Brain microvascular endothelial cell (primary cell): ENCODE results near the gene ME2.
"Not testable (repeated sequence)": the region's sequence is repeated elsewhere in the genome, so short reads cannot be mapped to it uniquely, and the experiment has no call there.

Experiments
- DNase-seq: peaks from one replicate; pipeline ENCODE4 v3.0.0-alpha.2; 2020
- H3K27ac ChIP-seq: fragments of 250-450 bp; sonication (Bioruptor Pico); 2 replicates; pipeline ENCODE4 v1.5.1; 2020; ENCODE audit warnings: mild to moderate bottlenecking, moderate library complexity
- H3K27me3 ChIP-seq: fragments of 250-450 bp; sonication (Bioruptor Pico); replicated peaks from 2 replicates; pipeline ENCODE4 v1.5.1; 2020; ENCODE audit warnings: mild to moderate bottlenecking
- H3K36me3 ChIP-seq: fragments of 250-450 bp; sonication (Bioruptor Pico); replicated peaks from 2 replicates; pipeline ENCODE4 v1.5.1; 2020; ENCODE audit warnings: mild to moderate bottlenecking
- H3K4me3 ChIP-seq: 2 replicates; pipeline ENCODE4 v1.5.1; 2011; ENCODE audit warnings: low read depth, mild to moderate bottlenecking, control low read depth, low read length, moderate library complexity
- in situ Hi-C: cut with HindIII; loops from 2 replicates; pipeline ENCODE4 v1.10.0; 2017; ENCODE audit warnings: low sequenced_read_pairs, low pct_ligation_motif_present
- TF ChIP-seq, protein P1 (sequence below): IDR thresholded peaks from 2 replicates; pipeline ENCODE4 v1.5.1; 2011; ENCODE audit warnings: low read depth, mild to moderate bottlenecking, moderate library complexity, low read length, control low read depth, inconsistent platforms; ENCODE audit errors: missing control alignments

ME2 gene

DNA sequence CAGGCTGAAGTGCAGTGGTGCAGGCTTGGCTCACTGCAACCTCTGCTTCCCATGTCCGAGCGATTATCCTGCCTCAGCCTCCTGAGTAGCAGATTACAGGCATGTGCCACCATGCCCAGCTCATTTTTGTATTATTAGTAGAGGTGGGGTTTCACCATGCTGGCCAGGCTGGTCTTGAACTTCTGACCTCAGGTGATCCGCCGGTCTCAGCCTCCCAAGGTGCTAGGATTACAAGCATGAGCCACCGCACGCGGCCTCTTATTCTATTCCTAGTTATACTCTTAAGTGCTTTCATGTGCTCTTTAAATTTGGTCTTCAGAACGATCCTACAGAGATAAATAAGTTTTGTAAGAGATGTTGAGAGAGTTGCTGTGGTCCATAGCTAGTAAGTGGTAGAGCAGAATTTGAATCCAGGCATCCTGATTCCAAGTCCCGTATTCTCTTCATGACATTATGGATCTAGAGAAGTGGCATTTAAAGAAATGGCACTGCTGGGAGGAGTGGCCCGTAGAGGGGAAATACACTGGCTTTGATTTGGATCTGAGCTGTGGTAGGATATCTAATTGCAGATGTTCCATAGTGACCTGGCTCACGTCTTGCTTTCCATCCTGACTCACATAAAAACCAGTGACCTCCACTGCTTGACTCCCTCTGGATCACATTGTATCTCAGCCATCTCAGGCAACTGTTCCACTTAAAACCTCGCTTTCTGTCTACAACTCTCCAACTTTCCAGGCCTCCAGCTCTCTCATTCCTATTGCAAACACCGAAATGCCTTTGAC is 22.8 kb upstream of the ME2 start:
- in situ Hi-C loops: no loop called here
- TF ChIP-seq, protein P1, sequence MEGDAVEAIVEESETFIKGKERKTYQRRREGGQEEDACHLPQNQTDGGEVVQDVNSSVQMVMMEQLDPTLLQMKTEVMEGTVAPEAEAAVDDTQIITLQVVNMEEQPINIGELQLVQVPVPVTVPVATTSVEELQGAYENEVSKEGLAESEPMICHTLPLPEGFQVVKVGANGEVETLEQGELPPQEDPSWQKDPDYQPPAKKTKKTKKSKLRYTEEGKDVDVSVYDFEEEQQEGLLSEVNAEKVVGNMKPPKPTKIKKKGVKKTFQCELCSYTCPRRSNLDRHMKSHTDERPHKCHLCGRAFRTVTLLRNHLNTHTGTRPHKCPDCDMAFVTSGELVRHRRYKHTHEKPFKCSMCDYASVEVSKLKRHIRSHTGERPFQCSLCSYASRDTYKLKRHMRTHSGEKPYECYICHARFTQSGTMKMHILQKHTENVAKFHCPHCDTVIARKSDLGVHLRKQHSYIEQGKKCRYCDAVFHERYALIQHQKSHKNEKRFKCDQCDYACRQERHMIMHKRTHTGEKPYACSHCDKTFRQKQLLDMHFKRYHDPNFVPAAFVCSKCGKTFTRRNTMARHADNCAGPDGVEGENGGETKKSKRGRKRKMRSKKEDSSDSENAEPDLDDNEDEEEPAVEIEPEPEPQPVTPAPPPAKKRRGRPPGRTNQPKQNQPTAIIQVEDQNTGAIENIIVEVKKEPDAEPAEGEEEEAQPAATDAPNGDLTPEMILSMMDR: no peak
- no peak overlapping the region for H3K4me3 ChIP-seq
- no peak for DNase-seq
- H3K36me3 ChIP-seq: no peaks in the 10 kb centered on the region
- H3K27me3 ChIP-seq: no peaks in the 10 kb centered on the region
- no peak overlapping the region for H3K27ac ChIP-seq

DNA sequence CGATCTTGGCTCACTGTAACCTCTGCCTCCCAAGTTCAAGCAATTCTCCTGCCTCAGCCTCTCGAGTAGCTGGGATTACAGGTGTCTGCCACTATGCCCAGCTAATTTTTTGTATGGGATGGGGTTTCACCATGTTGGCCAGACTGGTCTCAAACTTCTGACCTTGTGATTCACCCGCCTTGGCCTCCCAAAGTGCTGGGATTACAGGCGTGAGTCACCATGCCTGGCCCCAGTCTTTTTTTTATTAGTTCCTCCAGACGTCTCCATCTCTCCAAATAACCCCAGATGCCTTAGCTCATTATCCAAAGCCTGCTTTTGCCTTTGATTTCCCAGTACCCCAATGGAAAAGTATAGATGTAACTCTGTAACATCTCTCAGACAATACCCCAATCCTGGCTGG is 21.8 kb upstream of the ME2 start:
- H3K27me3 ChIP-seq, H3K27ac ChIP-seq, in situ Hi-C loops, H3K36me3 ChIP-seq, H3K4me3 ChIP-seq: not testable (repeated sequence)
- peak; percentile 34 for DNase-seq

DNA sequence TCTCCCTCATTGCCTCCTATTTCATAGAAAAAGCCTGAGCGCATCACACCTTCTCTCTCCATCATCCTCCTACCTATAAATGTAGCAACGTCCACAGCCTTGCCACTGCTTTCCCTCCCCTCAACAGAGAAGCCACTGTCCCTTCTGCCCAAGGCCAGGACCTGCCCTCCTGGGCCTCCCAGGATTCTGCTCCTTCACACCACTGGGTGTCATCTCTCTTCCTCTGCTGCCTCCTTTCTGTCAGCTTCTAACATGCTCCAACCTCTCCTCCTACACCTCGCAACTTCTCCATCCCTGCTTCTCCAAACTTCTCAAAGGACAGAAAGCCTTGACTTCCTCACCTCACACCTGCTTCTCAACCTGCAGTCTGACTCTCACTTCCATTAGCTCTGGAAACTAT is 21.2 kb upstream of the ME2 start:
- Histone ChIP-seq H3K36me3 (no peaks in the 10 kb centered on the region), H3K4me3 (no peak overlapping the region), H3K27ac (no peak overlapping the region), H3K27me3 (no peaks in the 10 kb centered on the region)
- TF ChIP-seq, protein P1: peak; percentile 11
- in situ Hi-C loops: no loop called here
- DNase-seq: no peak

DNA sequence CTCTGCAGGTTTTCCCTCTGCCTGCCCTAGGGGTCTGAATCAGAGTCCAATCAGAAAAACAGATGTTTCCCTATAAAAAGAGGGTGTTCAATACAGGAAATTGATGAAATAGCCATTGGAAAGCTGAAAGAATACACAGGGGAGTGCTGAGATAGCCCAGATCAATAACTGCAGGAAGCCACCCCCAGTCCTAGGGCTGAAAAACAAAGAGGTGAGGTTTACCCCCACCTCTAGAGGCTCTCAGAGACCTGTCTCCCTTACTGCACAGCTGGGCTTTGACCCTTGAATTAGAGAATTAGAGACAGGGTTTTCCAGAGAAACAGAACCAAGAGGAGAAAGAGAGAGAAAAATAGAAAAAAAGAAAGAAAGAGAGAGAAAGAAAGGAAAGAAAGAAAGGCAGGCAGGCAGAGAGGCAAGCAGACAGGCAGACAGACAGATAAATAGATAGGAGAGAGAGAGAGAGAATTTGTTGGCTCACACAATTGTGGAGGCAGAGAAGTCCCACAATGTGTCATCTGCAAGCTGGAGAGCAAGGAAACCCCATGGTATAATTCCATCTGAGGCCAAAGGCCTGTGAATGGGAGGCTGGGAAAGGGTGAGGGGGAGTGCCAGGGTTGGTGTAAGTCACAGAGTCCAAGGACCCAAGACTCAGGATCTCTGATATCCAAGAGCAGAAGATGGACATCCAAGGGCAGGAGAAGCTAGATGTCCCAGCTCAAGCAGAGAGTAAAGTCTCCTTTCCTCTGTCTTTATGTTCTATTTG is 18.9 kb upstream of the ME2 start:
- no peak overlapping the region for H3K27ac ChIP-seq
- H3K4me3 ChIP-seq: no peak overlapping the region
- no peak for DNase-seq
- no peaks in the 10 kb centered on the region for H3K27me3 ChIP-seq
- no peaks in the 10 kb centered on the region for H3K36me3 ChIP-seq
- TF ChIP-seq, protein P1: no peak
- in situ Hi-C loops: no loop called here

DNA sequence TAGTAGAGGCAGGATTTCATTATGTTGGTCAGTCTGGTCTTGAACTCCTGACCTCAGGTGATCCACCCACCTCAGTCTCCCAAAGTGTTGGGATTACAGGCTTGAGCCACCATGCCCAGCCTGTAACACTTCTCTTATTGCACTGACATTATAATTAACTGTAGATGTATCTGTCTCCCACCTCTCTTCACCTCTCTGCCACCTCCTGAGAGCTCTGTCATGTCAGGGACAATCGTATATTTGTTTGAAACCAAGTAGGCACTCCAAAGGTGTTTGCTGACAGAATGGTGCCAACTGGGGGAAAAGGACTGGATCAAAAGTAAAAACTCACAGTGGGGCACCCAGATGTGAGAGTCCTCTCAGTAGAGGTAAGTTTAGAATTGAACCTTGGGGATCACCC is 17.3 kb upstream of the ME2 start:
- in situ Hi-C loops: no loop called here
- no peak overlapping the region for H3K4me3 ChIP-seq

DNA sequence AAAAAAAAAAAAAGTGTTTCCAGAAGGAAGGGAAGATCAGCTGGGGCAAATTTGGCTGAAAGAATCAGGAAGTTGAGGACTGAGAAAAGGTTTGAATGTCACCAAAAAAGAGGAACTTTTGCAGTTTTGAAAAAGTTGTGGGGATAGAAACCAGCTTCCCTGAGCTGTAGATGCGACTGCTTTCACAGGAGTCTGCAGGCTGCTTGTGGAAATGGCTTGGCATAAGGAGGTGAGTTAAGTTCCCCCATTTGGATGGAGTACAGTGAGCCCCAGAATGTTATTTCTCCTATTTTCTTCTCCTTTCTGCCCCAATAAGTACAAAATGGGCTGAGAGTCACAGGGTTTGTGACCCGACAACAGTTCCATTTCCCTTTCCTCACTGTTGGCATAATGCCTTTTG is 16.5 kb upstream of the ME2 start:
- TF ChIP-seq, protein P1: no peak
- Histone ChIP-seq H3K4me3 (no peak overlapping the region), H3K27me3 (no peaks in the 10 kb centered on the region), H3K36me3 (no peaks in the 10 kb centered on the region), H3K27ac (no peak overlapping the region)
- in situ Hi-C loops: no loop called here
- DNase-seq: no peak

More for the DNA sequence above, 17.3 kb upstream of the ME2 start:
- no peak for DNase-seq
- no peaks in the 10 kb centered on the region for H3K36me3 ChIP-seq
- TF ChIP-seq, protein P1: no peak
- no peak overlapping the region for H3K27ac ChIP-seq
- no peaks in the 10 kb centered on the region for H3K27me3 ChIP-seq
